T-helper 2 cell treated with Interferon-gamma antibody and Interleukin-4, amounts not matched to agents 5 μg/mL and 100 μg/mL, for 36 hours (primary cell): ENCODE data around the gene DOK4.

ENCODE experiments used
- DNase-seq: peaks from one replicate; pipeline ENCODE4 v3.0.0; 2021; ENCODE audit warnings: low spot score
- H3K27ac Mint-ChIP-seq: one replicate; pipeline ENCODE4 v1.8.0; 2021; ENCODE audit warnings: mild to moderate bottlenecking, mixed read lengths
- H3K27me3 Mint-ChIP-seq: one replicate; pipeline ENCODE4 v1.8.0; 2021; ENCODE audit warnings: low read depth, mixed read lengths
- H3K36me3 Mint-ChIP-seq: one replicate; pipeline ENCODE4 v1.8.0; 2021; ENCODE audit warnings: low read depth, mixed read lengths
- H3K4me1 Mint-ChIP-seq: one replicate; pipeline ENCODE4 v1.8.0; 2021; ENCODE audit warnings: low read depth, mixed read lengths
- H3K4me3 Mint-ChIP-seq: one replicate; pipeline ENCODE4 v1.8.0; 2022; ENCODE audit warnings: mild to moderate bottlenecking, moderate library complexity, mixed read lengths
- H3K9me3 Mint-ChIP-seq: one replicate; pipeline ENCODE4 v1.8.0; 2021; ENCODE audit warnings: mixed read lengths

DOK4 gene

GRCh38 chr16:57514791-57515600 lies 28.7 kb upstream of the DOK4 start:
- H3K27me3 Mint-ChIP-seq = no peaks in the 10 kb centered on the region
- no peaks in the 10 kb centered on the region for H3K9me3 Mint-ChIP-seq
- no peaks in the 10 kb centered on the region for H3K4me1 Mint-ChIP-seq
- no peak overlapping the region for H3K4me3 Mint-ChIP-seq
- DNase-seq = no peak
- H3K36me3 Mint-ChIP-seq = peaks cover 3% of the 10 kb centered on the region
- no peak overlapping the region for H3K27ac Mint-ChIP-seq

GRCh38 chr16:57514371-57514770 lies 28.1 kb upstream of the DOK4 start:
- Mint-ChIP-seq H3K4me1 (no peaks in the 10 kb centered on the region), H3K36me3 (peaks cover 3% of the 10 kb centered on the region), H3K9me3 (no peaks in the 10 kb centered on the region), H3K27me3 (no peaks in the 10 kb centered on the region), H3K4me3 (no peak overlapping the region), H3K27ac (no peak overlapping the region)
- DNase-seq = no peak

- no peak for DNase-seq
- no peaks in the 10 kb centered on the region for H3K4me1 Mint-ChIP-seq
- H3K9me3 Mint-ChIP-seq = no peaks in the 10 kb centered on the region
- H3K27me3 Mint-ChIP-seq = no peaks in the 10 kb centered on the region
- no peak overlapping the region for H3K4me3 Mint-ChIP-seq
- H3K36me3 Mint-ChIP-seq = no peaks in the 10 kb centered on the region
- no peak overlapping the region for H3K27ac Mint-ChIP-seq
Measured at GRCh38 chr16:57513371-57514102, 27.2 kb upstream of the DOK4 start.

- Mint-ChIP-seq H3K4me3 (no peak overlapping the region), H3K27ac (no peak overlapping the region), H3K9me3 (no peaks in the 10 kb centered on the region), H3K27me3 (no peaks in the 10 kb centered on the region), H3K4me1 (no peaks in the 10 kb centered on the region), H3K36me3 (no peaks in the 10 kb centered on the region)
- no peak for DNase-seq
Measured at GRCh38 chr16:57512296-57513001, 26.2 kb upstream of the DOK4 start.

- no peaks in the 10 kb centered on the region for H3K27me3 Mint-ChIP-seq
- no peak for DNase-seq
- no peak overlapping the region for H3K27ac Mint-ChIP-seq
- no peak overlapping the region for H3K4me3 Mint-ChIP-seq
- H3K4me1 Mint-ChIP-seq = no peaks in the 10 kb centered on the region
- H3K9me3 Mint-ChIP-seq = no peaks in the 10 kb centered on the region
- no peaks in the 10 kb centered on the region for H3K36me3 Mint-ChIP-seq
Measured at GRCh38 chr16:57510016-57510871, 24.0 kb upstream of the DOK4 start.

GRCh38 chr16:57509231-57509923 lies 23.1 kb upstream of the DOK4 start:
- H3K27ac Mint-ChIP-seq = no peak overlapping the region
- no peaks in the 10 kb centered on the region for H3K27me3 Mint-ChIP-seq
- H3K36me3 Mint-ChIP-seq = no peaks in the 10 kb centered on the region
- H3K9me3 Mint-ChIP-seq = no peaks in the 10 kb centered on the region
- no peak for DNase-seq
- no peak overlapping the region for H3K4me3 Mint-ChIP-seq
- no peaks in the 10 kb centered on the region for H3K4me1 Mint-ChIP-seq

- Mint-ChIP-seq H3K9me3 (no peaks in the 10 kb centered on the region), H3K27ac (no peak overlapping the region), H3K27me3 (no peaks in the 10 kb centered on the region), H3K4me3 (no peak overlapping the region), H3K36me3 (no peaks in the 10 kb centered on the region), H3K4me1 (no peaks in the 10 kb centered on the region)
- DNase-seq = no peak
Measured at GRCh38 chr16:57508035-57508425, 21.7 kb upstream of the DOK4 start.

- Mint-ChIP-seq H3K27ac (no peak overlapping the region), H3K36me3 (no peaks in the 10 kb centered on the region), H3K4me3 (no peak overlapping the region)
Measured at GRCh38 chr16:57507136-57508034, 21.1 kb upstream of the DOK4 start.

GRCh38 chr16:57505169-57505568 lies 18.9 kb upstream of the DOK4 start:
- DNase-seq = no peak
- no peak overlapping the region for H3K4me3 Mint-ChIP-seq
- no peaks in the 10 kb centered on the region for H3K36me3 Mint-ChIP-seq
- peaks cover 11% of the 10 kb centered on the region for H3K4me1 Mint-ChIP-seq
- H3K9me3 Mint-ChIP-seq = no peaks in the 10 kb centered on the region
- H3K27me3 Mint-ChIP-seq = no peaks in the 10 kb centered on the region
- H3K27ac Mint-ChIP-seq = no peak overlapping the region

More at GRCh38 chr16:57507136-57508034, 21.1 kb upstream of the DOK4 start:
- Mint-ChIP-seq H3K27me3 (no peaks in the 10 kb centered on the region), H3K9me3 (no peaks in the 10 kb centered on the region), H3K4me1 (no peaks in the 10 kb centered on the region)
- no peak for DNase-seq

- Mint-ChIP-seq H3K27ac (no peak overlapping the region), H3K4me3 (no peak overlapping the region)
Measured at GRCh38 chr16:57504491-57504890, 18.2 kb upstream of the DOK4 start.

GRCh38 chr16:57504001-57504400 lies 17.7 kb upstream of the DOK4 start:
- no peak for DNase-seq
- Mint-ChIP-seq H3K4me1 (peaks cover 11% of the 10 kb centered on the region), H3K27me3 (no peaks in the 10 kb centered on the region), H3K36me3 (no peaks in the 10 kb centered on the region), H3K4me3 (no peak overlapping the region), H3K27ac (no peak overlapping the region), H3K9me3 (no peaks in the 10 kb centered on the region)

More at GRCh38 chr16:57504491-57504890, 18.2 kb upstream of the DOK4 start:
- no peaks in the 10 kb centered on the region for H3K27me3 Mint-ChIP-seq
- no peaks in the 10 kb centered on the region for H3K36me3 Mint-ChIP-seq
- no peaks in the 10 kb centered on the region for H3K9me3 Mint-ChIP-seq
- peaks cover 11% of the 10 kb centered on the region for H3K4me1 Mint-ChIP-seq
- DNase-seq = no peak

- H3K27ac Mint-ChIP-seq = no peak overlapping the region
- no peak for DNase-seq
- H3K27me3 Mint-ChIP-seq = no peaks in the 10 kb centered on the region
- H3K4me3 Mint-ChIP-seq = no peak overlapping the region
- no peaks in the 10 kb centered on the region for H3K36me3 Mint-ChIP-seq
- H3K9me3 Mint-ChIP-seq = no peaks in the 10 kb centered on the region
- H3K4me1 Mint-ChIP-seq = peaks cover 11% of the 10 kb centered on the region
Measured at GRCh38 chr16:57503366-57503765, 17.1 kb upstream of the DOK4 start.
